Smooth muscle cell (in vitro differentiated cells): ENCODE measurements around the gene POLR1A. TPM values are rescaled to one million over a fixed set of nuclear protein-coding genes. Genes with fewer than 3 reads are reported as not detected.

Source experiments
- DNase-seq: peaks from one replicate; lab custom pipeline; 2025; ENCODE audit not compliant: unreplicated experiment; lab: John Stamatoyannopoulos, UW
- H2AFZ ChIP-seq: fragments of 200-600 bp; sonication (generic); 2 replicates; pipeline ENCODE4 v1.6.0; 2016; ENCODE audit warnings: antibody characterized with exemption, low read depth, mild to moderate bottlenecking
- H3F3A ChIP-seq: fragments of 200-600 bp; sonication (generic); 2 replicates; pipeline ENCODE4 v1.6.0; 2017; ENCODE audit warnings: antibody characterized with exemption, low read depth
- H3K27ac ChIP-seq: fragments of 200-600 bp; sonication (generic); 2 replicates; pipeline ENCODE4 v1.5.1; 2016; ENCODE audit warnings: low read depth, mild to moderate bottlenecking
- H3K27me3 ChIP-seq: fragments of 200-600 bp; sonication (generic); 2 replicates; pipeline ENCODE4 v1.6.1; 2016; ENCODE audit warnings: low read depth, mild to moderate bottlenecking
- H3K36me3 ChIP-seq: fragments of 200-600 bp; sonication (generic); 2 replicates; pipeline ENCODE4 v1.5.1; 2016; ENCODE audit warnings: low read depth
- H3K4me1 ChIP-seq: fragments of 200-600 bp; sonication (generic); 2 replicates; pipeline ENCODE4 v1.5.1; 2016; ENCODE audit warnings: low read depth
- H3K4me2 ChIP-seq: fragments of 200-600 bp; sonication (generic); 2 replicates; pipeline ENCODE4 v1.6.0; 2016; ENCODE audit warnings: mild to moderate bottlenecking
- H3K4me3 ChIP-seq: fragments of 200-600 bp; sonication (generic); 2 replicates; pipeline ENCODE4 v1.5.1; 2016; ENCODE audit warnings: mild to moderate bottlenecking
- H3K79me2 ChIP-seq: fragments of 200-600 bp; sonication (generic); 2 replicates; pipeline ENCODE4 v1.6.0; 2016; ENCODE audit warnings: low read depth, mild to moderate bottlenecking
- H3K9ac ChIP-seq: fragments of 200-600 bp; sonication (generic); 2 replicates; pipeline ENCODE4 v1.6.0; 2016; ENCODE audit warnings: low read depth
- H3K9me3 ChIP-seq: fragments of 200-600 bp; sonication (generic); replicated peaks from 2 replicates; pipeline ENCODE4 v1.5.1; 2016; ENCODE audit warnings: low read depth
- H4K20me1 ChIP-seq: fragments of 200-600 bp; sonication (generic); 2 replicates; pipeline ENCODE4 v1.6.0; 2016; ENCODE audit warnings: low read depth
- WGBS: methylation state at CpG from one replicate; pipeline ENCODE4 v1.1.7; 2016; ENCODE audit warnings: low lambda C conversion rate; 5-methylcytosine and 5-hydroxymethylcytosine counted together
- polyA plus RNA-seq: library from polyadenylated mRNA; unstranded; fragments of >200 nt; fragmentation: Nextera tagmentation; extraction: Ambion mirVana; gene quantifications from 2 replicates; pipeline ENCODE4 v1.2.1, GENCODE V29; 2016
- total RNA-seq: library from RNA; depleted of rRNA; stranded (reverse); fragments of >200 nt; gene quantifications from 2 replicates; pipeline ENCODE4 v1.2.3, GENCODE V29; 2014
- TF ChIP-seq, protein P1 (sequence below): fragments of 200-600 bp; sonication (generic); IDR thresholded peaks from 2 replicates; pipeline ENCODE4 v1.5.1; 2017; ENCODE audit warnings: borderline replicate concordance, mild to moderate bottlenecking, antibody characterized with exemption; ENCODE audit not compliant: insufficient read depth, poor library complexity, severe bottlenecking

POLR1A gene
- total and polyA plus RNA-seq, 2 experiments from 2014 or later: 4.9 to 20.8 TPM

DNA sequence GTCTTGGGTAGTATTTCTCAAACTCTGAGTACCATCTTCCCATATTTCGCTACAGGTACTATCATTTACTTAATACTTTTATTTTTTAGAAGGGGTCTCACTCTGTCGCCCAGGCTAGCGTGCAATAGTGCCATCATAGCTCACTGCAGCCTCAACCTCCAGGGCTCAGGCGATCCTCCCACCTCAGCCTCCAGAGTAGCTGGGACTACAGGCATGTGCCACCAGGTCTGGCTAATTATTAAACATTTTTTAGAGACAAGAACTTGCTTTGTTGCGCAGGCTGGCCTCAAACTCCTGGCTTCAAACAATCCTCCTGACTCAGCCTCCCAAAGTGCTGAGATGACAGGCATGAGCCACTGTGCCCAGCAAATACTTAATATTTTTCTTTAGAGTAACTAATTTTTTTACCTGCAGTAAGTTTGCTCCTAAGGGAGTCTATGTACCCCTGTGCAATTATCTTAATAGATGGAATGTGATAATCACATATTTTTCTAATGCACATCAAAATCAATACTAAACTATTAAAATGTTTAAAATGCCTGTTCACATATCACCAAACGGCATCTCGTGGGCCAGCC lies 116.3 kb downstream of the POLR1A start:
- Histone ChIP-seq H4K20me1 (no peaks in the 10 kb centered on the region), H3F3A (no peaks in the 10 kb centered on the region), H3K79me2 (no peaks in the 10 kb centered on the region), H3K27ac (no peak overlapping the region), H3K9ac (no peak overlapping the region), H2AFZ (no peak overlapping the region), H3K4me3 (no peak overlapping the region), H3K4me1 (no peaks in the 10 kb centered on the region), H3K9me3 (no peaks in the 10 kb centered on the region), H3K4me2 (no peak overlapping the region), H3K36me3 (no peaks in the 10 kb centered on the region), H3K27me3 (no peaks in the 10 kb centered on the region)
- WGBS: 72% methylated on average over 7 of the region's 7 CpGs
- no peak for DNase-seq
- TF ChIP-seq, protein P1, sequence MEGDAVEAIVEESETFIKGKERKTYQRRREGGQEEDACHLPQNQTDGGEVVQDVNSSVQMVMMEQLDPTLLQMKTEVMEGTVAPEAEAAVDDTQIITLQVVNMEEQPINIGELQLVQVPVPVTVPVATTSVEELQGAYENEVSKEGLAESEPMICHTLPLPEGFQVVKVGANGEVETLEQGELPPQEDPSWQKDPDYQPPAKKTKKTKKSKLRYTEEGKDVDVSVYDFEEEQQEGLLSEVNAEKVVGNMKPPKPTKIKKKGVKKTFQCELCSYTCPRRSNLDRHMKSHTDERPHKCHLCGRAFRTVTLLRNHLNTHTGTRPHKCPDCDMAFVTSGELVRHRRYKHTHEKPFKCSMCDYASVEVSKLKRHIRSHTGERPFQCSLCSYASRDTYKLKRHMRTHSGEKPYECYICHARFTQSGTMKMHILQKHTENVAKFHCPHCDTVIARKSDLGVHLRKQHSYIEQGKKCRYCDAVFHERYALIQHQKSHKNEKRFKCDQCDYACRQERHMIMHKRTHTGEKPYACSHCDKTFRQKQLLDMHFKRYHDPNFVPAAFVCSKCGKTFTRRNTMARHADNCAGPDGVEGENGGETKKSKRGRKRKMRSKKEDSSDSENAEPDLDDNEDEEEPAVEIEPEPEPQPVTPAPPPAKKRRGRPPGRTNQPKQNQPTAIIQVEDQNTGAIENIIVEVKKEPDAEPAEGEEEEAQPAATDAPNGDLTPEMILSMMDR: no peak

DNA sequence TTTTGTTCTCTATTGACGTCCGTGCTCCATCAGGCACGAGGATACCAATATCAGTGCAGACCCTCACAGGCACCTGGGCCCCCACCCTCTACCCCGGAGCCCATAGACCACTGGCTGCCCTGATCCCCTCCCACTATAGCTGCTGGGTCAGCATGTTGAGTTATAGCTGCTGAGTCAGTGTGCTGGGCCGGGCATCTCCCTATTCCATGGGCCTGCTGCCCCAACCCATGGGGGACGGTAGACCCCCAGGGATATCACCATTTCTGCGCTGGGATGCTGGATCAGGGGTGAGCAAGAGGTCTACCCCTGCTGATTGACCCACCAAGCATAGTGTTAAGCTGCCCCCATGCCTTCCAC lies 116.8 kb downstream of the POLR1A start:
- Histone ChIP-seq H3K9me3 (no peaks in the 10 kb centered on the region), H3K27ac (no peak overlapping the region), H3K4me1 (no peaks in the 10 kb centered on the region), H3F3A (no peaks in the 10 kb centered on the region), H3K36me3 (no peaks in the 10 kb centered on the region), H4K20me1 (no peaks in the 10 kb centered on the region), H3K4me2 (no peak overlapping the region), H3K27me3 (no peaks in the 10 kb centered on the region), H3K79me2 (no peaks in the 10 kb centered on the region), H3K4me3 (no peak overlapping the region), H3K9ac (no peak overlapping the region), H2AFZ (no peak overlapping the region)
- no peak for DNase-seq
- 96% methylated on average over 7 of the region's 7 CpGs for WGBS
- TF ChIP-seq, protein P1: no peak

DNA sequence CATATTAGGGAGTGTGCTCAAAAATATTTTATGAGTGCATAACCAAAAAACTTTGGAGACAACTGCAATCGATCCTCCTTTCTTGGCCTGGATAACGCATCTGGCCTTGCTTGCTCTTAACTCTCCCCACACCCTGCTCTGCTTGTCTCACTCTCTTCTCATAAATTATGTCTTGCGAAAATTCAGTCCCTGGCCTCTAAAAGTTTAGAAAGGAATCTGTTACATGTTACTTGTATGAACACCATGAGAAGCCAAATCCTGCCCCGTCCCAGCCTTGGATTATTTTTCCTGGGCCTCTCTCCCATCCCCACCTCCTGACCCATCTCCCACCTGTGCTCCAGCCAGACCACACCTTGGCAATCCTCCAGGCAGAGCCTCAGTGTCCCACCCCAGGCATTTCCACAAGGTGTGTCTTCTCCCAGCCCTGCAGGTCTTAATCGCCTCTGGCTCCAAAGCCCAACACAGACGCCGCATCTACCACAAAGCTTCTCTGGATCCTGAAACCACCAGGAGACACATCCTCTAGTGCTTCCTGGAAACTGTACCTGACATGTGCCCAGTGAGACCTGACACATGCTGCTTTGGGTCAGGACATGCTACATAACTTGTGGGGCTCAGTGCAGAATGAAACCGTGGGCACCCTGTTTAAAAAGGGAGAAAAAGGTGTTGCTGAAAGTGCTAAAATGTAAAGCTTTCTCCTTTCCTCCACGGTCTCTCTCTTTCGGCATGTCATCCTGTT lies 117.3 kb downstream of the POLR1A start:
- Histone ChIP-seq H3K27ac (no peak overlapping the region), H3K4me1 (no peaks in the 10 kb centered on the region), H4K20me1 (no peaks in the 10 kb centered on the region), H2AFZ (no peak overlapping the region), H3K9me3 (no peaks in the 10 kb centered on the region), H3K4me2 (no peak overlapping the region), H3K9ac (no peak overlapping the region), H3K79me2 (no peaks in the 10 kb centered on the region), H3K36me3 (no peaks in the 10 kb centered on the region), H3K4me3 (no peak overlapping the region), H3F3A (no peaks in the 10 kb centered on the region), H3K27me3 (no peaks in the 10 kb centered on the region)
- DNase-seq: no peak
- TF ChIP-seq, protein P1: no peak
- WGBS: 87% methylated on average over 10 of the region's 10 CpGs
